Effector memory CD4-positive, alpha-beta T cell (primary cell): ENCODE measurements around the gene PLXNB2.

Experiments
- DNase-seq, 3 donors: peaks; one replicate each; pipeline ENCODE4 v3.0.0-alpha.2; 2020
- H3K27ac ChIP-seq: 2 replicates; pipeline ENCODE4 v1.7.0; 2013; ENCODE audit warnings: mild to moderate bottlenecking, low read length, moderate library complexity; ENCODE audit not compliant: insufficient read depth, poor library complexity, severe bottlenecking
- H3K27me3 ChIP-seq: replicated peaks from 2 replicates; pipeline ENCODE4 v1.7.0; 2013; ENCODE audit warnings: mild to moderate bottlenecking, low read length; ENCODE audit not compliant: insufficient read depth, control insufficient read depth, poor library complexity, severe bottlenecking
- H3K36me3 ChIP-seq: 2 replicates; pipeline ENCODE4 v1.7.0; 2013; ENCODE audit warnings: mild to moderate bottlenecking, low read length, moderate library complexity; ENCODE audit not compliant: control insufficient read depth, insufficient read depth
- H3K4me1 ChIP-seq: 2 replicates; pipeline ENCODE4 v1.7.0; 2013; ENCODE audit warnings: low read length, mild to moderate bottlenecking; ENCODE audit not compliant: control insufficient read depth, insufficient read depth, poor library complexity, severe bottlenecking
- H3K4me3 ChIP-seq: 2 replicates; pipeline ENCODE4 v1.7.0; 2013; ENCODE audit warnings: low read length, low read depth, mild to moderate bottlenecking; ENCODE audit not compliant: insufficient read depth, poor library complexity, severe bottlenecking
- H3K9me3 ChIP-seq: 2 replicates; pipeline ENCODE4 v1.7.0; 2013; ENCODE audit warnings: mild to moderate bottlenecking, low read length, moderate library complexity; ENCODE audit not compliant: control insufficient read depth

Gene PLXNB2

GRCh38 chr22:50264946-50265669 is 42.3 kb downstream of the PLXNB2 start:
- DNase-seq, result no peak
- H3K9me3 ChIP-seq, result no peaks in the 10 kb centered on the region
- peaks cover 16% of the 10 kb centered on the region for H3K4me1 ChIP-seq
- H3K4me3 ChIP-seq, result no peak overlapping the region
- peaks cover 17% of the 10 kb centered on the region for H3K27me3 ChIP-seq
- no peaks in the 10 kb centered on the region for H3K36me3 ChIP-seq
- H3K27ac ChIP-seq, result no peak overlapping the region

DNA sequence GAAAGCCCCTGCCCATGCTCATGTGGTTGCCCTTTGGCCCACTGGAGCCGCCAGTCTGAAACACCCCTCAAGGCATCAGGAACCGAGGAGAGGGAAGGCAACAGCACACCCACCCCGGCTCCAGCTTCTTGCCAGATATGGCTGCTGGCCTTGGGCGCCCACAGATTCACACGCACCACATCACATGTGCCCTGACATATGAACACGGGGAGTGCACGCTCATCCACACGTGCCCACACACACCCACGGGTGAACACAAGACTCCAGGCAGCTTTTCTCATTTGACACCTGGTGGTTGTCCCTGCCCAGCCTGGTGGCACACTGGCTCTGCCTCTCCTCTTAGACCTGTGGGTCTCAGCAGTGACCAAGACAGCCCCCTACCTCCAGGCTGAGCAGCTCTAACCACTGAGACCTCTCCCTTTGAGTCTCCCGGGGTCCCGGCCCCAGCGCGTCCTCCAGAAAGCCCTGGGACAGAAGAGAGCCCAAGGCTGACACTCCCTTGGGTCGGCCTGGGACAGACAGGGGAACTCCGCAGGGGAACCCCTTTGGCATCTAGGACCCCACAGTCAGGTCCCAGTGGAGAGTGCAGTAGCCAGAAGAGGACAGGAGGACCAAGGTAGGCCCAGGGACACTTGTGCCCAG is 43.2 kb downstream of the PLXNB2 start:
- DNase-seq, result no peak
- H3K4me1 ChIP-seq, result peaks cover 10% of the 10 kb centered on the region
- H3K36me3 ChIP-seq, result no peaks in the 10 kb centered on the region
- H3K4me3 ChIP-seq, result no peak overlapping the region
- H3K27me3 ChIP-seq, result peaks cover 17% of the 10 kb centered on the region
- H3K27ac ChIP-seq, result no peak overlapping the region
- H3K9me3 ChIP-seq, result no peaks in the 10 kb centered on the region

DNA sequence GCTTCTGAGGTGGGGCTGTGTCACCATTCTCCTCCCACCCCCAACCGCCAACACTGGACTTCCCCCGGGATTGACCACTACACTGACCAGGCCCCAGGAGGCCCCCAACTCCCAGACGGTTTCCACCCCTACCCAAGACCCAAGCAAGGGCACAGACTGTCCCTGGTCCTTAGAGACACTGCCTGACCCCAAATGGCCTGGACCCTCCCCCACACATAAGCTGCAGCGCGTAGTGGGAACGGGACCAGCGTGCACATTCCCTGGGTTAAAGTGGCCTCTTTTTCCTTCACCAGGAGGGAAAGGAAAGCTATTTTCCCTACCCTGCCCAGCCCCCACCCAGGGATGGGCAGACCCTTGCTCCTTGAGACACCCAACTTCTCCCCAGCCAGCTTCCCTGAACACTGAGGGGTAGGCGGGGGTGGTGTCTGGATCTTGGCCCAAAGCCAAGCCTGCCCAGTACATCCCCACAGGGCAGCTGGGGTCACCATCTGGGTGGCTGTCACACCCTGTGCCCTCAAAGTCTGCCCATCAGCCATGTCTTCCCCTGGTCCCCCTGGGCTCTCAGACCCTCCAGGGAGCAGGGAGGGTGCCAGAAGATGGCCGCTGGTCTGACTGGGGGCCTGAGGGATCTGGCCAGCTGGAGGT is 44.4 kb downstream of the PLXNB2 start:
- Histone ChIP-seq H3K4me3 (no peak overlapping the region), H3K36me3 (no peaks in the 10 kb centered on the region), H3K4me1 (peaks cover 5% of the 10 kb centered on the region), H3K27me3 (peaks cover 17% of the 10 kb centered on the region), H3K9me3 (no peaks in the 10 kb centered on the region), H3K27ac (no peak overlapping the region)
- DNase-seq, result no peak

GRCh38 chr22:50262460-50262911 is 45.0 kb downstream of the PLXNB2 start:
- no peaks in the 10 kb centered on the region for H3K9me3 ChIP-seq

DNA sequence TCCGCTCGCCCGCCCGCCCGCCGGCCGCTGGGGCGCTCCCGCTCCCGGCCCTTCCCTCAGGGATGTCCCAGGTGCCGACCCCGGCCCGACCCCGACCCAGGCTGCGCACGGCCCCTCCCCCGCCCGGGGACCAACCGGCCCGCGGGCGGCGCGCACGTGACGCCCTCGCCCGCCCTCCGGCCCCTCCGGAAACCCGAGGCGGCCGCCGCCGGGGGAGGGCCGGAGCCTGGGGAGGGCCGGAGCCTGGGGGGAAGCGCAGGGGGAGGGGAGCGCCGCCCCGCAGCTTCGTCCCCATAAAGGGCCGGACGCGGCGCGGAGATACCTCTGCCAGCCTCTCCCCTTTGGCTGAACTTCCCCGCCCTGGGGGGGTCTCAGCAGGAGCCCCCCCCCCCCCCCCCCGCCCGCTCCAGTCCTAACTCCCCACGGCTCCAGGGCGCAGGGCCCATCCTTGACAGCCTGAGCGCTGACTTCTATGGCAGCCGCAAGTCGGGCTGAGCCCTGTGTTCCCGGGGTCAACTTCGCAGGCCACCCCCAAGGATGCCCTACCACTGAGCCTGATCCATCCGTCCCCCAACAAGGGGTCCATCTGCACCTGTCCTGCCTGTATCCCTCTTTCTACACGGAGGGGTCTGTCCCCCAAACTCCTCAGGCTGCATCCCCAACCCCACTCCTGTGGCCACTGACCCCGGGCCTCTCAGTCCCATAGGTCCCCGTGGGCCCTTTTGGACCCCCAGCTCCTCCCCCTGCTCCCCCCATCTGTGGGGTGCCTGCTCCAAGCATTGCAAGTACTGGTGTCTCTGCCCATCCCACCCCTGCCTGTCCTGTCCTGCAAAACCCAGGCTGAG is 45.6 kb downstream of the PLXNB2 start, which contains the start of gene MAPK12:
MAPK12 (minus strand) TSS at position 69 of the 845 bp plus-strand sequence. CDS start 174 bp downstream, outside the sequence.
- Histone ChIP-seq H3K4me1 (no peaks in the 10 kb centered on the region), H3K9me3 (no peaks in the 10 kb centered on the region), H3K27ac (no peak within 1 kb of the TSS), H3K4me3 (peak within 1 kb of the TSS; percentile 4), H3K27me3 (peaks cover 17% of the 10 kb centered on the region), H3K36me3 (no peaks in the 10 kb centered on the region)
- DNase-seq, result no peak

More at GRCh38 chr22:50262460-50262911, 45.0 kb downstream of the PLXNB2 start:
- Histone ChIP-seq H3K4me3 (no peak overlapping the region), H3K4me1 (no peaks in the 10 kb centered on the region), H3K27ac (no peak overlapping the region), H3K36me3 (no peaks in the 10 kb centered on the region), H3K27me3 (peaks cover 17% of the 10 kb centered on the region)
- DNase-seq, result no peak

DNA sequence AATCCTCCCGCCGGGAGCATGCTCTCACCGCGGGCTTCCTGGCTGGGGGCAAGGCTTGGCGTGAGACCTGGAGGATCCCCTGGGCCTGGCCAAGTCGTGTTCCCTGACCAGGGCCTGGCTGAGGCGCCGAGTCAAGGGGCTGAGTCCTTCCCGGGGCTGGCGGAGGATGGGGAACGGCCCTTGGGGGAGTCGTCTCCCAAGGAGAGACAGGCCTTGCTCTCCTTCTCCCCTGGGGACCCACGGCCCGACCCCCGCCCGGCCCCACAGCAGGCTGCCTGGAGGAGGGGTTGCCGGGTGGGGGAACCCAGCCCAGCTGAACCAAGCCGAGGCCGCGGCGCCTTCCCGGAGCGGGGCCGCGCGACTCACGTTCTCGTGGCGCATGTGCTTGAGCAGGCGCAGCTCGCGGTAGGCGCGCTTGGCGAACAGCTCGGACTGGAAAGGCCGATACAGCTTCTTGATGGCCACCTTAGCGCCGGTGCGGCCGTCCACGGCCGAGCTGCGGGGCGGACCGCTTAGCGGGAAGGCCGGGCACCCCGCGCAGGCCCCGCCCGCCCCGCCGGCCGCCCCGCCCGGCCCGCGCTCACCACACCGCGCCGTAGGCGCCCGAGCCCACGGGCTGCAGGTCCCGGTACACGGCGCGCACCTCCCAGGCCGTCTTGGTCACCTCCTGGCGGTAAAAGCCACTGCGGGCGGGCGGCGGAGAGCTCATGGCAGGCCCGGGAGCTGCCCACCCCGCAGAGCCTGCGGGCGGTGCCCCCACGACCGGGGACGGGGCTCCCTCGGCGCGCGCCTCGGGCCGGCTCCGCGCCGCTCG is 46.4 kb downstream of the PLXNB2 start:
- no peak for DNase-seq
- H3K27ac ChIP-seq, result no peak overlapping the region
- no peaks in the 10 kb centered on the region for H3K36me3 ChIP-seq
- H3K27me3 ChIP-seq, result peaks cover 17% of the 10 kb centered on the region
- no peaks in the 10 kb centered on the region for H3K9me3 ChIP-seq
- H3K4me3 ChIP-seq, result peak overlapping the region; percentile 4
- no peaks in the 10 kb centered on the region for H3K4me1 ChIP-seq

- Histone ChIP-seq H3K27me3 (peaks cover 17% of the 10 kb centered on the region), H3K4me3 (no peak overlapping the region), H3K4me1 (no peaks in the 10 kb centered on the region), H3K27ac (no peak overlapping the region), H3K36me3 (no peaks in the 10 kb centered on the region), H3K9me3 (no peaks in the 10 kb centered on the region)
- DNase-seq, result no peak
Observed at GRCh38 chr22:50260434-50260800, 47.0 kb downstream of the PLXNB2 start.

DNA sequence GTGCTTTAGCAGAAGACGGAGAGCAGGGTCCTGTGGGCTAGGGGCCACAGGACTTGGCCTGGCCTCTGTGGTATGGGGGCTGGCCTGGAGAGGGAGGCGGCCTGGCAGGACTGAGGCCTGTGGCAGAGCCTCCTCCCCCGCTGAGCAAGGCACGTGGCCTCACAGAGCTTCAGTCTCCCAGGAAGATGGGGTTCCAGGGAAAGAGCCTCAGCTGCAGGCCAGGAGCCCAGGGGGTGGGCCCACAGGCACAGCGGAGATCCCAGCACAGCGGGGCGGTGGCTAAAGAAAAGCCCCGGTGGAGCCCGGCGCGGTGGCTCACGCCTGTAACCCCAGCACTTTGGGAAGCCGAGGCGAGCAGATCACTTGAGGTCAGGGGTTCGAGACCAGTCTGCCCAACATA is 48.1 kb downstream of the PLXNB2 start:
- DNase-seq, result no peak
- peaks cover 17% of the 10 kb centered on the region for H3K27me3 ChIP-seq
- H3K36me3 ChIP-seq, result no peaks in the 10 kb centered on the region
- H3K27ac ChIP-seq, result no peak overlapping the region
- H3K4me1 ChIP-seq, result no peaks in the 10 kb centered on the region
- H3K9me3 ChIP-seq, result no peaks in the 10 kb centered on the region
- no peak overlapping the region for H3K4me3 ChIP-seq
